Measurements from ENCODE around the gene OR51A4.

GRCh38 chr11:4979036-4979435 is 31.6 kb upstream of the OR51A4 start:
- no peak for TF ChIP-seq POLR2A (IDR thresholded peaks at IDR 0.05; ENCODE audit: low read length)
- TF ChIP-seq GATA1 (IDR thresholded peaks at IDR 0.05; ENCODE audit: low read depth, low read length), result no peak

All from erythroblast (primary cell).